K562 (cell line): ENCODE results near the gene MS4A6E. TPM values are rescaled to one million over a fixed set of nuclear protein-coding genes. Genes with fewer than 3 reads are reported as not detected.

Experiments
- ATAC-seq: fragments of 200-7000 bp; cut with Tn5 transposase; 3 replicates; pipeline ENCODE4 v1.9.1; 2020; ENCODE audit warnings: moderate library complexity
- BruUV-seq: library from RNA; stranded (reverse); fragments of 400-500 nt; replicated peaks from 2 replicates; lab custom pipeline; 2021; lab: Mats Ljungman, UMichigan
- CTCF ChIA-PET: fragments of 300-600 bp; formaldehyde crosslinking; extraction: SDS; loops from one replicate; lab custom pipeline; 2021; ENCODE audit warnings: low intra/inter-chr PET ratio; lab: Yijun Ruan, JAX
- POLR2A ChIA-PET: fragments of 300-600, 350-650 bp; sonication (Branson Sonifier 250); formaldehyde crosslinking; extraction: SDS; loops from one replicate; lab custom pipeline; 2021; ENCODE audit warnings: antibody characterized with exemption, inconsistent platforms; lab: Yijun Ruan, JAX
- DNase-seq, 4 experiments: peaks; one replicate each; pipeline versions ENCODE4 v3.0.0 to v3.0.0-alpha.2; 2011 to 2018; ENCODE audit warnings: low spot score in 3 of 4, mixed read lengths in 3 of 4; ENCODE audit errors: extremely low read depth in 1 of 4
- FAIRE-seq: peaks from 2 replicates; lab custom pipeline; 2011; peaks lifted over from hg19 to GRCh38; lab: Jason Lieb, UNC
- H2AFZ ChIP-seq: 2 replicates; pipeline ENCODE4 v1.6.0; 2011; ENCODE audit warnings: low read depth, low read length, control low read depth, inconsistent platforms
- H3K27ac ChIP-seq: fragments of 200-600 bp; 3 replicates; pipeline ENCODE4 v1.8.0; 2011; ENCODE audit warnings: low read depth, mild to moderate bottlenecking, control low read depth, inconsistent platforms, low read length, moderate library complexity, mixed read lengths; ENCODE audit errors: extremely low read depth
- H3K27me3 ChIP-seq, 2 experiments: fragments of 300-600 bp in 1 of 2; 2 replicates in 1 of 2; 3 replicates in 1 of 2; pipeline versions ENCODE4 v1.6.0 to v1.8.0; 2011; ENCODE audit warnings: inconsistent platforms in 2 of 2, low read length in 2 of 2, mild to moderate bottlenecking in 1 of 2, mixed read lengths in 1 of 2, moderate library complexity in 1 of 2; ENCODE audit not compliant: control insufficient read depth in 2 of 2, insufficient read depth in 2 of 2
- H3K36me3 ChIP-seq: fragments of 300-600 bp; 3 replicates; pipeline ENCODE4 v1.8.0; 2011; ENCODE audit warnings: mild to moderate bottlenecking, low read length, inconsistent platforms; ENCODE audit not compliant: control insufficient read depth, insufficient read depth
- H3K4me1 ChIP-seq, 2 experiments: fragments of 200-600 bp in 1 of 2; replicated peaks in 1 of 2; 2 replicates in 1 of 2; 3 replicates in 1 of 2; pipeline versions ENCODE4 v1.5.1 to v1.8.0; 2011; ENCODE audit warnings: inconsistent platforms in 2 of 2, low read length in 2 of 2, mild to moderate bottlenecking in 1 of 2, mixed read lengths in 1 of 2, moderate library complexity in 1 of 2; ENCODE audit not compliant: control insufficient read depth in 2 of 2, insufficient read depth in 2 of 2
- H3K4me2 ChIP-seq: 2 replicates; pipeline ENCODE4 v1.6.1; 2011; ENCODE audit warnings: low read length, control low read depth, inconsistent platforms, mixed read lengths; ENCODE audit not compliant: insufficient read depth
- H3K4me3 ChIP-seq: fragments of 200-600 bp; sonication (generic), shearing (Covaris generic); 2 replicates; pipeline ENCODE4 v1.5.1; 2016; ENCODE audit warnings: control low read depth, inconsistent platforms
- H3K79me2 ChIP-seq: fragments of 200-600 bp; 3 replicates; pipeline ENCODE4 v1.8.0; 2011; ENCODE audit warnings: low read length, inconsistent platforms; ENCODE audit not compliant: control insufficient read depth, insufficient read depth
- H3K9ac ChIP-seq, 2 experiments: 2 replicates each; pipeline versions ENCODE4 v1.6.0 to v1.6.1; 2011; ENCODE audit warnings: low read depth in 2 of 2, low read length in 2 of 2, control low read depth in 1 of 2, inconsistent platforms in 1 of 2, mild to moderate bottlenecking in 1 of 2, mixed read lengths in 1 of 2; ENCODE audit not compliant: insufficient read depth in 1 of 2
- H3K9me1 ChIP-seq: one replicate; pipeline ENCODE4 v1.6.0; 2011; ENCODE audit warnings: inconsistent platforms, mild to moderate bottlenecking, low read length, moderate library complexity; ENCODE audit not compliant: control insufficient read depth, insufficient read depth
- H3K9me3 ChIP-seq: replicated peaks from 2 replicates; pipeline ENCODE4 v1.5.1; 2011; ENCODE audit warnings: low read depth, low read length, inconsistent platforms; ENCODE audit not compliant: control insufficient read depth, insufficient read depth
- H4K20me1 ChIP-seq: replicated peaks from 2 replicates; pipeline ENCODE4 v1.6.1; 2011; ENCODE audit warnings: low read length, inconsistent platforms, mixed read lengths; ENCODE audit not compliant: control insufficient read depth, insufficient read depth
- BDP1 ChIP-seq: IDR thresholded peaks from 3 replicates; pipeline ENCODE4 v1.6.1; 2011; ENCODE audit not compliant: insufficient read length, insufficient read depth
- CREBBP ChIP-seq: IDR thresholded peaks from one replicate; pipeline ENCODE4 v1.6.1; 2012; ENCODE audit warnings: low read depth, mild to moderate bottlenecking, control low read depth, inconsistent platforms, low read length
- CSDE1 ChIP-seq, 2 experiments: fragments of 450-650 bp; IDR thresholded peaks; 2 replicates each; pipeline ENCODE4 v1.6.1; 2016; ENCODE audit warnings: mild to moderate bottlenecking in 1 of 2
- HDAC6 ChIP-seq: IDR thresholded peaks from 2 replicates; pipeline ENCODE4 v1.6.1; 2012; ENCODE audit warnings: low read depth, mild to moderate bottlenecking, control low read depth, inconsistent platforms, low read length, moderate library complexity
- MNT ChIP-seq, 2 experiments: fragments of 450-650 bp; conservative IDR thresholded peaks; 2 replicates each; pipeline ENCODE4 v1.6.1; 2017; ENCODE audit warnings: mild to moderate bottlenecking in 2 of 2, moderate library complexity in 2 of 2
- MTA1 ChIP-seq: fragments of 450-650 bp; IDR thresholded peaks from 2 replicates; pipeline ENCODE4 v1.6.1; 2017; ENCODE audit warnings: borderline replicate concordance
- NR1H2 ChIP-seq: sonication (generic); formaldehyde crosslinking; IDR thresholded peaks from 2 replicates; pipeline ENCODE4 v1.4.0; 2020; ENCODE audit warnings: mild to moderate bottlenecking, missing genetic modification reagents
- PATZ1 ChIP-seq: fragments of 250-450 bp; sonication (Bioruptor Pico); IDR thresholded peaks from 2 replicates; pipeline ENCODE4 v1.5.0; 2020; ENCODE audit warnings: mild to moderate bottlenecking, borderline replicate concordance
- RBM15 ChIP-seq: fragments of 200-400 bp; formaldehyde crosslinking; IDR thresholded peaks from 2 replicates; pipeline ENCODE4 v1.6.1; 2018; ENCODE audit warnings: mild to moderate bottlenecking, low read length, moderate library complexity; ENCODE audit not compliant: insufficient read depth
- RHOXF2B ChIP-seq: fragments of 250-450 bp; sonication (Bioruptor Pico); conservative IDR thresholded peaks from 2 replicates; pipeline ENCODE4 v1.5.1; 2021
- SMAD2 ChIP-seq: fragments of 150-350 bp; IDR thresholded peaks from 2 replicates; pipeline ENCODE4 v1.6.1; 2014; ENCODE audit warnings: low read depth, mild to moderate bottlenecking, low read length
- TGIF2 ChIP-seq: sonication (generic); formaldehyde crosslinking; IDR thresholded peaks from 2 replicates; pipeline ENCODE4 v1.8.1; 2022; ENCODE audit warnings: mild to moderate bottlenecking, missing genetic modification reagents, moderate library complexity
- ZKSCAN1 ChIP-seq: fragments of 150-350 bp; IDR thresholded peaks from 2 replicates; pipeline ENCODE4 v1.6.1; 2016; ENCODE audit warnings: low read depth, low read length
- ZNF3 ChIP-seq: fragments of 250-450 bp; sonication (Bioruptor Pico); IDR thresholded peaks from 2 replicates; pipeline ENCODE4 v1.5.0; 2021; ENCODE audit warnings: mild to moderate bottlenecking, moderate library complexity
- ZNF347 ChIP-seq: fragments of 450-650 bp; formaldehyde crosslinking; IDR thresholded peaks from 2 replicates; pipeline ENCODE4 v1.4.0; 2020; ENCODE audit warnings: low read depth, mild to moderate bottlenecking, moderate library complexity
- ZNF444 ChIP-seq: fragments of 250-450 bp; sonication (Bioruptor Pico); IDR thresholded peaks from 2 replicates; pipeline ENCODE4 v1.4.0; 2020; ENCODE audit warnings: mild to moderate bottlenecking, moderate library complexity
- WGBS: fragments of 100-300 bp; shearing (Covaris generic); methylation state at CpG from one replicate; pipeline ENCODE4 v1.1.6; 2016; ENCODE audit warnings: low coverage, mixed read lengths; ENCODE audit not compliant: insufficient coverage; ENCODE audit errors: missing lambda C conversion rate; 5-methylcytosine and 5-hydroxymethylcytosine counted together
- in situ Hi-C: fragments of 300-500 bp; cut with MboI; formaldehyde crosslinking; loops from 4 replicates; pipeline ENCODE4 v1.15.0; 2018; ENCODE audit warnings: inconsistent platforms, mixed read lengths
- intact Hi-C: fragments of 100-400 bp; cut with micrococcal nuclease; formaldehyde crosslinking; loops from 2 replicates; pipeline ENCODE4 v1.14.2; 2022
- polyA plus RNA-seq, 8 experiments: library from polyadenylated mRNA; depleted of rRNA in 4 of 8; stranded (reverse) in 5 of 8; unstranded in 3 of 8; fragments of >200 nt; fragmentation: Nextera tagmentation in 2 of 8; fragmentation: Illumina TruSeq in 1 of 8; extraction: Ambion mirVana in 2 of 8; extraction: Trizol in 1 of 8; gene quantifications; 2 replicates each; pipeline versions ENCODE4 v1.2.1 to v1.2.3, GENCODE V29; 2011 to 2014; ENCODE audit warnings: inconsistent platforms in 1 of 8, missing spikeins in 1 of 8
- total RNA-seq, 7 experiments: library from RNA; depleted of rRNA in 6 of 7; stranded (reverse); fragments of >200 nt in 6 of 7; fragmentation: Illumina TruSeq in 2 of 7; extraction: Trizol in 2 of 7; gene quantifications; 2 replicates each; pipeline versions ENCODE4 v1.2.1 to v1.2.3, GENCODE V29; 2011 to 2021; ENCODE audit warnings: low replicate concordance in 1 of 7
- TF ChIP-seq, protein P1 (sequence below): fragments of 200-800 bp; sonication (Bioruptor generic); IDR thresholded peaks from 2 replicates; pipeline ENCODE4 v1.6.1; 2017; ENCODE audit warnings: missing genetic modification characterization, missing compliant biosample characterization
- TF ChIP-seq, protein P2 (sequence below): fragments of 250-450 bp; sonication (Bioruptor Pico); IDR thresholded peaks from 2 replicates; pipeline ENCODE4 v1.4.0; 2020; ENCODE audit warnings: borderline replicate concordance

Gene MS4A6E
- total and polyA plus RNA-seq, 9 of the 15 experiments (the other 6 are each of a cell fraction or from before 2014, with no cell fraction given), result 0.13 to 0.15 TPM; not detected in 7

GRCh38 chr11:60375316-60375715, 48.3 kb downstream of the MS4A6E start:
- Histone ChIP-seq H4K20me1 (no peaks in the 10 kb centered on the region), H3K4me3 (no peak overlapping the region), H2AFZ (no peak overlapping the region), H3K36me3 (no peaks in the 10 kb centered on the region), H3K9me1 (no peaks in the 10 kb centered on the region), H3K9me3 (no peaks in the 10 kb centered on the region), H3K79me2 (no peaks in the 10 kb centered on the region), H3K27ac (no peak overlapping the region), H3K27me3 (peaks cover 0 to 5% of the 10 kb centered on the region in 2 experiments; a peak in 4 of 5 replicates), H3K9ac (no peak overlapping the region), H3K4me2 (no peak overlapping the region), H3K4me1 (no peaks in the 10 kb centered on the region)
- in situ Hi-C loops (no loop called here), intact Hi-C loops (no loop called here)
- no TSS peak for BruUV-seq
- CTCF ChIA-PET, result interaction anchor here (0.6 kb wide), 1 partner anchor 243 kb away, joined by 6 read pairs; no protein-coding TSS in a partner anchor
- 4% methylated on average over 3 of the region's 3 CpGs for WGBS
- FAIRE-seq (no peak), DNase-seq (no peak), ATAC-seq (no peak)
- POLR2A ChIA-PET, result no interaction called here
- TF ChIP-seq MTA1 (no peak), ZNF347 (CRISPR knock-in tag) (no peak), PATZ1 (CRISPR knock-in tag) (no peak), MNT (conservative IDR thresholded peaks at IDR 0.05) (no peak), RBM15 (no peak), ZKSCAN1 (no peak), ZNF444 (CRISPR knock-in tag) (no peak), ZNF3 (CRISPR knock-in tag) (no peak), BDP1 (no peak), RHOXF2B (CRISPR knock-in tag) (no peak), CREBBP (no peak), NR1H2 (CRISPR knock-in tag) (no peak), CSDE1 (IDR thresholded peaks at IDR 0.05) (no peak), HDAC6 (no peak), TGIF2 (CRISPR knock-in tag) (no peak), SMAD2 (no peak)
- TF ChIP-seq, protein P1, sequence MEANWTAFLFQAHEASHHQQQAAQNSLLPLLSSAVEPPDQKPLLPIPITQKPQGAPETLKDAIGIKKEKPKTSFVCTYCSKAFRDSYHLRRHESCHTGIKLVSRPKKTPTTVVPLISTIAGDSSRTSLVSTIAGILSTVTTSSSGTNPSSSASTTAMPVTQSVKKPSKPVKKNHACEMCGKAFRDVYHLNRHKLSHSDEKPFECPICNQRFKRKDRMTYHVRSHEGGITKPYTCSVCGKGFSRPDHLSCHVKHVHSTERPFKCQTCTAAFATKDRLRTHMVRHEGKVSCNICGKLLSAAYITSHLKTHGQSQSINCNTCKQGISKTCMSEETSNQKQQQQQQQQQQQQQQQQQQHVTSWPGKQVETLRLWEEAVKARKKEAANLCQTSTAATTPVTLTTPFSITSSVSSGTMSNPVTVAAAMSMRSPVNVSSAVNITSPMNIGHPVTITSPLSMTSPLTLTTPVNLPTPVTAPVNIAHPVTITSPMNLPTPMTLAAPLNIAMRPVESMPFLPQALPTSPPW, result no peak
- TF ChIP-seq, protein P2, sequence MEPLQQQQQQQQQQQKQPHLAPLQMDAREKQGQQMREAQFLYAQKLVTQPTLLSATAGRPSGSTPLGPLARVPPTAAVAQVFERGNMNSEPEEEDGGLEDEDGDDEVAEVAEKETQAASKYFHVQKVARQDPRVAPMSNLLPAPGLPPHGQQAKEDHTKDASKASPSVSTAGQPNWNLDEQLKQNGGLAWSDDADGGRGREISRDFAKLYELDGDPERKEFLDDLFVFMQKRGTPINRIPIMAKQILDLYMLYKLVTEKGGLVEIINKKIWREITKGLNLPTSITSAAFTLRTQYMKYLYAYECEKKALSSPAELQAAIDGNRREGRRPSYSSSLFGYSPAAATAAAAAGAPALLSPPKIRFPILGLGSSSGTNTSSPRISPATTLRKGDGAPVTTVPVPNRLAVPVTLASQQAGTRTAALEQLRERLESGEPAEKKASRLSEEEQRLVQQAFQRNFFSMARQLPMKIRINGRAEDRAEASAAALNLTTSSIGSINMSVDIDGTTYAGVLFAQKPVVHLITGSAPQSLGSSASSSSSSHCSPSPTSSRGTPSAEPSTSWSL (CRISPR knock-in tag), result no peak
